KMS-11 (cell line): ENCODE results near the gene PRDM16.

Experiments
- H2AFZ ChIP-seq: fragments of 200-600 bp; sonication (generic); 2 replicates; pipeline ENCODE4 v1.6.1; 2016; ENCODE audit warnings: antibody characterized with exemption, mixed run types, low read depth
- H3K27ac ChIP-seq: fragments of 200-600 bp; sonication (generic); 2 replicates; pipeline ENCODE4 v1.6.1; 2016; ENCODE audit warnings: mild to moderate bottlenecking, mixed run types
- H3K27me3 ChIP-seq: fragments of 200-600 bp; sonication (generic); 2 replicates; pipeline ENCODE4 v1.6.1; 2017; ENCODE audit warnings: mild to moderate bottlenecking, low read depth, mixed run types, moderate library complexity; ENCODE audit not compliant: insufficient read depth
- H3K36me3 ChIP-seq: fragments of 200-600 bp; sonication (generic); 2 replicates; pipeline ENCODE4 v1.6.1; 2017; ENCODE audit warnings: mild to moderate bottlenecking, mixed run types; ENCODE audit not compliant: insufficient read depth
- H3K4me1 ChIP-seq: fragments of 200-600 bp; sonication (generic); 2 replicates; pipeline ENCODE4 v1.6.1; 2016; ENCODE audit warnings: mild to moderate bottlenecking, low read depth, mixed run types; ENCODE audit not compliant: poor library complexity, severe bottlenecking
- H3K4me2 ChIP-seq: fragments of 200-600 bp; sonication (generic); 2 replicates; pipeline ENCODE4 v1.7.0; 2016; ENCODE audit warnings: mild to moderate bottlenecking, mixed run types
- H3K4me3 ChIP-seq: fragments of 200-600 bp; sonication (generic); IDR thresholded peaks from 2 replicates; pipeline ENCODE4 v1.6.1; 2017; ENCODE audit warnings: low read depth, low read length, mixed read lengths; ENCODE audit not compliant: insufficient read depth
- H3K79me2 ChIP-seq: fragments of 200-600 bp; sonication (generic); 2 replicates; pipeline ENCODE4 v1.6.1; 2016; ENCODE audit warnings: low read depth, mixed run types; ENCODE audit not compliant: insufficient read depth
- H3K9ac ChIP-seq: fragments of 200-600 bp; sonication (generic); 2 replicates; pipeline ENCODE4 v1.6.1; 2016; ENCODE audit warnings: mild to moderate bottlenecking, mixed run types
- H4K20me1 ChIP-seq: fragments of 200-600 bp; sonication (generic); 2 replicates; pipeline ENCODE4 v1.6.1; 2016; ENCODE audit warnings: mild to moderate bottlenecking, mixed run types; ENCODE audit not compliant: insufficient read depth
- TF ChIP-seq, protein P1 (sequence below): fragments of 200-600 bp; sonication (generic); conservative IDR thresholded peaks from 2 replicates; pipeline ENCODE4 v1.6.1; 2017; ENCODE audit warnings: low read depth, mild to moderate bottlenecking, antibody characterized with exemption, low read length, moderate library complexity, mixed read lengths

The PRDM16 gene

DNA sequence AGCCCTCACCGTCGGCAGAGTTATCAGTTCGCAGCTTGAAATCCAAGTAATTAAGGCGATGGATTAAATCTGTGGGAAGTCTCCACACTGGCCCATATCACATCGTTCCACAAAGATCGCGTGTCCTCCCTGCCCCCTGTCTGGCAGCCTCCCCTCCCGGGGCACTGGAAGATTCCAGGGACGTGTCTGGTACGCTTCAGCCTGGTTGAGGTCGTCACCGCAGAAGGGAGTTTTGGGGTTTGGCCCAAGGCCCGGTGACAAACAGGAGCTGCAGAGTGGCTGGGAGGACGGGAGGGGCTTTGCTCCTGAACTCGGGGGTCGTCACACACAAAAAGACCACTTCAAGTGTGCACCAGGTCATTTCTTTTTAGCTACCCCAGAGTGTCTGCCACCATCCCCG, 51.1 kb downstream of the PRDM16 start:
- no peak overlapping the region for H2AFZ ChIP-seq
- no peaks in the 10 kb centered on the region for H3K4me1 ChIP-seq
- no peaks in the 10 kb centered on the region for H4K20me1 ChIP-seq
- H3K4me2 ChIP-seq: no peak overlapping the region
- peaks cover 63% of the 10 kb centered on the region for H3K27me3 ChIP-seq
- TF ChIP-seq, protein P1, sequence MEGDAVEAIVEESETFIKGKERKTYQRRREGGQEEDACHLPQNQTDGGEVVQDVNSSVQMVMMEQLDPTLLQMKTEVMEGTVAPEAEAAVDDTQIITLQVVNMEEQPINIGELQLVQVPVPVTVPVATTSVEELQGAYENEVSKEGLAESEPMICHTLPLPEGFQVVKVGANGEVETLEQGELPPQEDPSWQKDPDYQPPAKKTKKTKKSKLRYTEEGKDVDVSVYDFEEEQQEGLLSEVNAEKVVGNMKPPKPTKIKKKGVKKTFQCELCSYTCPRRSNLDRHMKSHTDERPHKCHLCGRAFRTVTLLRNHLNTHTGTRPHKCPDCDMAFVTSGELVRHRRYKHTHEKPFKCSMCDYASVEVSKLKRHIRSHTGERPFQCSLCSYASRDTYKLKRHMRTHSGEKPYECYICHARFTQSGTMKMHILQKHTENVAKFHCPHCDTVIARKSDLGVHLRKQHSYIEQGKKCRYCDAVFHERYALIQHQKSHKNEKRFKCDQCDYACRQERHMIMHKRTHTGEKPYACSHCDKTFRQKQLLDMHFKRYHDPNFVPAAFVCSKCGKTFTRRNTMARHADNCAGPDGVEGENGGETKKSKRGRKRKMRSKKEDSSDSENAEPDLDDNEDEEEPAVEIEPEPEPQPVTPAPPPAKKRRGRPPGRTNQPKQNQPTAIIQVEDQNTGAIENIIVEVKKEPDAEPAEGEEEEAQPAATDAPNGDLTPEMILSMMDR: no peak
- H3K79me2 ChIP-seq: no peaks in the 10 kb centered on the region
- no peaks in the 10 kb centered on the region for H3K36me3 ChIP-seq
- no peak overlapping the region for H3K27ac ChIP-seq
- no peak overlapping the region for H3K9ac ChIP-seq
- no peak overlapping the region for H3K4me3 ChIP-seq

GRCh38 chr1:3120994-3121393, 52.0 kb downstream of the PRDM16 start:
- Histone ChIP-seq H3K4me3 (no peak overlapping the region), H3K9ac (no peak overlapping the region), H4K20me1 (no peaks in the 10 kb centered on the region), H3K79me2 (no peaks in the 10 kb centered on the region), H3K27ac (no peak overlapping the region), H3K27me3 (peaks cover 71% of the 10 kb centered on the region), H2AFZ (no peak overlapping the region), H3K4me2 (no peak overlapping the region), H3K4me1 (no peaks in the 10 kb centered on the region), H3K36me3 (no peaks in the 10 kb centered on the region)
- TF ChIP-seq, protein P1: no peak

DNA sequence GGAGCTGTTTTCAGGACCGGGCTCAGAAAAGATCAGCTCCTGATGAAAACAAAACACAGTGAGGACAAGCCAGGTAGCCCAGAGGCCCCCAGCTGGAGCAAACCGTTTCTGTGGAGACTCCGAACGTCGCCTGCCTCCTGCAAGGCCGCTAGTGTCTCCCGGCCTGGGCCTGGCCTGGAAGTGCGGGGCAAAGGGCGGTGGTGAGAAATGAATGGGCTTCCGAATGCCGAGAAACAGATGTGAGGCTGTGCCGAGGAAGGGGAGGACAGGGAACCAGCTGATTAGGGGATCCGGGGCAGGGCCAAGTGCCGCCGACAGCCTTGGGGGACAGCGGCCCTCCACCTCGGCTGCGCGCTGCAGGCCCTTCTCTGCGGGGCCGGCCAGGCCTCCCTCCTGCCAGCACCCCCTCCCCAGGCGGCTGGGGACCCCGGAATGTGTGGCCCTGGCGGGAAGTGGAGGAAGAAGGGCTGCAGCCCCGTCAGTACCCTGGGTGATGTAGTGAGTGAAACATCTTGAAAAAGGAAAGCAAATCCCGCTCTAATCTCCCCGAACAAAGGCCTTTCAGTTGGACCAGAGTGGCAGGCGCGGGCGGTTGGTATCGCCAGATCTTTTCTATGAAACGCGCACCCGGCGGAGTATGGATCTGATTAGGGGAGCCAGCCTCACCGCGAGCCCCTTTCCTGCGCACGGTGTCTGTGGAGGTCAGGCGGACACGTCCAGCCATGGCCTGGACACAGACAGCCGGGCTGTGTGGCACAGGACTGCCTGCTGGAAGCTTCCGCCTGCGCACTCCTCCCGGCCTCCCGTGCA, 52.6 kb downstream of the PRDM16 start:
- H3K4me2 ChIP-seq: no peak overlapping the region
- no peaks in the 10 kb centered on the region for H4K20me1 ChIP-seq
- no peak overlapping the region for H3K4me3 ChIP-seq
- no peak overlapping the region for H3K27ac ChIP-seq
- H3K4me1 ChIP-seq: no peaks in the 10 kb centered on the region
- H3K36me3 ChIP-seq: no peaks in the 10 kb centered on the region
- TF ChIP-seq, protein P1: no peak
- no peaks in the 10 kb centered on the region for H3K79me2 ChIP-seq
- no peak overlapping the region for H3K9ac ChIP-seq
- no peak overlapping the region for H2AFZ ChIP-seq
- H3K27me3 ChIP-seq: peaks cover 75% of the 10 kb centered on the region

DNA sequence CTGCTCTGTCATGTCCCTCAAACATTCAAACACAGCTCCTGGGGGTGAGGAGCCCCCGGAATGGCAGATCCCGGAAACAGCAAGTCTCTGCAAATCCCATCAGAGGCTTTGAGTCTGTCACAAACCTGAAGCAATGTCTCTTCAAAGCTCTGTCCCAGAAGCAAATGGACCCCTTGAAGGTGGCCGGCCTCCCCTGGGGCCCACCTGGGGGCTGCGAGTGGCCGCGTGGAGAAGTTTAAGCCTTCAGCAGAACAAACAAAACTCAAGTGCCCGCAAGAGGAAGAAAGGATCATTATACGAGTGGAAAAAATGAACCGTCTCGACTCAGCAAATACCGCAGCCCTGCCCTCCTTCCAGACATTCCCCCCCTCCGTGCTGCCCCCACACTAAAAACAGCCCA, 53.3 kb downstream of the PRDM16 start:
- Histone ChIP-seq H3K27ac (no peak overlapping the region), H3K9ac (no peak overlapping the region), H4K20me1 (no peaks in the 10 kb centered on the region), H3K4me2 (no peak overlapping the region), H3K79me2 (no peaks in the 10 kb centered on the region), H2AFZ (no peak overlapping the region), H3K4me3 (no peak overlapping the region), H3K36me3 (no peaks in the 10 kb centered on the region), H3K4me1 (no peaks in the 10 kb centered on the region), H3K27me3 (peaks cover 82% of the 10 kb centered on the region)
- TF ChIP-seq, protein P1: no peak
